Stimulated activated CD8-positive, alpha-beta memory T cell treated with anti-CD3 and anti-CD28 coated beads, Interleukin-4, amount 100 ng/mL, for 4 hours (primary cell): ENCODE results near the gene WNT4.

Source experiments
- DNase-seq, 2 donors: peaks; one replicate each; pipeline ENCODE4 v3.0.0-alpha.2; 2020; ENCODE audit warnings: low read depth in 2 of 2, low spot score in 1 of 2

WNT4 gene

GRCh38 chr1:22164841-22165808 is 22.2 kb upstream of the WNT4 start:
- DNase-seq, result no peak

- DNase-seq, result no peak
Measured at GRCh38 chr1:22163564-22163963, 20.7 kb upstream of the WNT4 start.

DNA sequence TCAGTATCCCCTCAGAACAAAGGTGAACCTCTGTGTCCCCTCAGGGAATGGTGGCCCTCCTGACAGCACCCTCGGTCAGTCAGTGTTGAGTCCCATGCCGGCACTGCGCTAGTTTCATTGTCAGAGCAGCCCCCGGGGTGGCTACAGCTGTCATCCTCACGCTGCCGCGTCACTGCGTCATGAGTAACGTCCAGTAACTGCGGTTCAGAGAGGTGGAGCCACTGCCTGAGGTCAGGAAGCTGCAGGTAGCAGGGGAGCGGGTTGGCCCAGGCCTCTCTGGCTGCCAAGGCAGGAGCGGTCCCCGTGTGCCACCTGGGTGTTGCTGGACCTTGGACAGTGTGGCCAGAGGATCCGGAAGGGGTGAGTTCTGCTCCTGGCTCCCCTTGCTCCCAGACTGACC is 20.2 kb upstream of the WNT4 start:
- DNase-seq, result no peak

GRCh38 chr1:22159891-22160290 is 17.0 kb upstream of the WNT4 start:
- DNase-seq, result no peak

DNA sequence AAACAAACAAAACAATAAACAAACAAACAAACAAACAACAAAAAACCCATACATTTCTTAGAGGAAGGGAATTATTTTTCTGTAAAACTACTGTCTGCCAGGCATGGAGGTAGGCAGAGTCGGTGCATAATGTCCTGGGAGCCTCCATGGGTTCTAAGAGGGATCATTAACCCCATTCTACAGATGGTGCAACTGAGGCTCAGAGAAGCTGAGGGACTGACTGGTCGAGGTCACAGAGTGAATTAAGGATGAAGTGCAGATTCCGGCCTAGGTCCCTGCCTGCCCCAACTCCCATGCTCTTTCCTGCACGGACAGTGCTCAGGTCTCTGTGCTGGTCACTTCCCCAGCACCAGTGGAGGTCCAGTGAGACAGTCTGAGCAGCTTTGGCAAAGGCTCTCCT is 15.8 kb upstream of the WNT4 start:
- no peak for DNase-seq

- DNase-seq, result no peak
Measured at GRCh38 chr1:22157359-22157966, 14.6 kb upstream of the WNT4 start.

DNA sequence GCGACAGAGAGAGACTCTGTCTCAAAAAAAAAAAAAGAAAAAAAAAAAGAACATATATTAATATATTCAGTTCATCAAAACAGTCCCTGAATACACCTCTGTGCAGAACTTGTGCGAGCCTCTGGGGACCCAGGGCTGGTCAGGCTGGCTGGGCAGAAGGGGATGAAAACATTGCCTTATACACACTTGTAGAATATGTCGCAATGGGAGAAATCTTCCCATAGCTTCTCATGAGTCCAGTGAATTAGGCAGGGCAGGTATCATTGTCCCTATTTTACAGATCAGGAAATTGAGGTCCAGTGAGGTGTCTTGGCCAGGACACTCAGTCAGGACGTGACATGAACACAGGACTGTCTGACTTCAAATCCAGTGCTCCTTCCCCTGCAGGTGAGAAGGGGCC is 12.6 kb upstream of the WNT4 start:
- DNase-seq, result no peak

DNA sequence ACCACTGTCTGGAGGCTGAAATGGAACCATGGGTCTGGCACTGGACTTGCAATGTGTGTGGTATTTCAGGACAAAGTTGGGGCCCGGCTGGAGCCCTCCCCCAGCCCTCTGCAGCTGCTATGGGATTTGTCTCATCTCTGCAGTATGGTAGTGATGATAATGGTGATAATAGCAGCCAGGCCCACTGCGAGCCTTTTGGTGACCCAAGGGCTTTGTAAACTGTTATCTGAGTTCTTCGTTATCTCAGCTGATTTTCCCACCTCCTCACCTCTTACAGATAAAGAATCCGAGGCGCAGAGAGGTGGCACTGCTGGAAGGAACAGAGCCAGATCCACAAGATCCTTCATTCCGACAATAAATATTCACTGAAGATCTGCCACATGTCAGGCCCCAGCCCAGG is 11.7 kb upstream of the WNT4 start:
- no peak for DNase-seq

GRCh38 chr1:22153660-22154437 is 11.0 kb upstream of the WNT4 start:
- no peak for DNase-seq

- DNase-seq, result no peak
Measured at GRCh38 chr1:22150923-22151322, 8.0 kb upstream of the WNT4 start.

GRCh38 chr1:22142315-22143064 is 407 bp downstream of the WNT4 start:
- DNase-seq, result no peak

DNA sequence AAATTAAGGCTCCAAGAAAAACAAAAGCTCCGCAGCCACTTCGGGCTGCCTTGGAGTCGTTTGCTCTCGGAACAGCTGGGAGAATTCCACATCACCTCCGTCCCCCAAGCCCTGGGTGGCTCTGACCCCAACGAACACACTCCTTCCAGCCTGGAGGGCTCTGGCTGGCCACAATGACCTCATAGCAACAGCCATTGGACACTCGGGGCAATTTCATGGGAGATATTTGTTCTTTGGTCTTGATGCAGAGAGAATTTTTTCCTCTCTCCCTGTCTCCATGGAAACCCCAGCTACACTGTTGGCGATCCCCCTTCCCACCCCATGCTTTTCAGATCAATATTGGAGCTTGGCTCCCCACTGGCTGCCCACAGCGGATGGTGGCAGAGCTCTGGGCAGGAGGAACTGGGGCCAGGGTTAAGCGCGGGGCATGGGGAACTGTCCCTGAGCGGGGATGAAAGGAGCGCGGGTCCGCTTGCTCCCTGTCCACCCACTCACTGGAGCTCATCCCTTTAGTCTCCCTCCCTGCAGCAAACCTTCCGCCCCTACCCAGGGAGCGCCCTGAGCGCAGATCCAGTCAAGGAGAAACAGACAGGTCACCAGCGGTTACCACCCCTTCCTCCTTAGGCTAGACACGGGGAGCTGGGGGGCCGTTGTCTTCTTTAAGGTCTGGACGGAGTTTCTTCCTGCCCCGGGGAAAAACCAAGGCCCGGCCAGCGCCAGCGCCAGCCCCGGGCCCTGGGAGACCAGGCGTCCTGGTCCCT is 1.2 kb downstream of the WNT4 start:
- no peak for DNase-seq

- no peak for DNase-seq
Measured at GRCh38 chr1:22140694-22141093, 2.2 kb downstream of the WNT4 start.

GRCh38 chr1:22139817-22140216 is 3.1 kb downstream of the WNT4 start:
- no peak for DNase-seq

GRCh38 chr1:22139066-22139594 is 3.8 kb downstream of the WNT4 start:
- DNase-seq, result no peak

- DNase-seq, result no peak
Measured at GRCh38 chr1:22137004-22137720, 5.7 kb downstream of the WNT4 start.

DNA sequence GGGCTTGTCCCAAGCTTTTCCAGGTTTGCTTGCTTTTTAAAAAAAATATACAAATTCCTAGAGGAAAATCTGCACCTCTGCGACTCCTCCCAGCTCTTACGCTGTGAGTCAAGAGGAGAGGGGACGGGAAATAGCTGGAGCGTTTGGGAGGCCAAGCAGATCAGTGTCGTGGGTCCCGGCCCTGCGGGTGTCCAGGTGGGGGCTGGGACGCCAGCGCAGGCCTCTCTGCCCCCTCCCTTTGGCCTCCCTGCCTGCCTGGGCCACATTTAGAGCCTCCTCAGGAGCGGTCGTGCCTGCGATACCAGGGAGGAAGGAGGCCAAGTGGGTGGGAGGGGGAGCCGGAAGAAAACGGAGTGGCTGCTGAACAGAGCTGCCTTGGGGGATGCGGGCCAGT is 9.0 kb downstream of the WNT4 start:
- DNase-seq, result no peak

- no peak for DNase-seq
Measured at GRCh38 chr1:22133247-22133930, 9.5 kb downstream of the WNT4 start.
